ENCODE results near the gene SLC16A2.

SLC16A2 gene

GRCh38 chrX:74422576-74423288 is 1.4 kb downstream of the SLC16A2 start:
- peak; percentile 50 for DNase-seq (ENCODE audit: low read depth)

GRCh38 chrX:74423289-74423998 is 2.2 kb downstream of the SLC16A2 start:
- H3K4me3 ChIP-seq (ENCODE audit: control insufficient read depth, low read depth, low read length) = peak overlapping the region; percentile 55
- no peak for DNase-seq (ENCODE audit: low read depth)
- no peak for TF ChIP-seq CTCF (conservative IDR thresholded peaks at IDR 0.05; ENCODE audit: control insufficient read depth, insufficient read depth, low read depth, low read length)

More at GRCh38 chrX:74422576-74423288, 1.4 kb downstream of the SLC16A2 start:
- TF ChIP-seq CTCF (conservative IDR thresholded peaks at IDR 0.05; ENCODE audit: control insufficient read depth, insufficient read depth, low read depth, low read length) = peak; percentile 14
- H3K4me3 ChIP-seq (ENCODE audit: control insufficient read depth, low read depth, low read length) = peak overlapping the region; percentile 55

DNA sequence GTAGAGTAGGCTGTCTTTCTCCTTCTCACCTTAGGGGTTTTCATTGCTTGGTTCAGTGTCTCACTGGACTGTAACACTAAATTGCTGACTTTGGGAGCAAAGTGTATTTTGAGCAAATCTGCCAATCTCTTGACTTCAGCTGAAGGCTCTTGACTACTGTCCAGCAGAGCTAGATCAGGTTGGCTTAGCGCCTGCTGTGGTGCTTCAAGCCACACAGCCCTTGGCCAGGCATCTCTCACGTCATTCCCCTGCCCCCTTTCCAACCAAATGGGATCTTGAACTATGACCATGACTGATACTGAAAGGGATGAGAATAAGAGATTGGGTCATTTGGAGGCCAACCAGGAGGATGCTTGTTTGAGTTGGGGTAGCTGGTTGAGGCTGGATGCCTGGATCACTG is 4.8 kb downstream of the SLC16A2 start:
- no peak overlapping the region for H3K4me3 ChIP-seq (ENCODE audit: control insufficient read depth, low read depth, low read length)
- TF ChIP-seq CTCF (conservative IDR thresholded peaks at IDR 0.05; ENCODE audit: control insufficient read depth, insufficient read depth, low read depth, low read length) = no peak
- no peak for DNase-seq (ENCODE audit: low read depth)

- DNase-seq (ENCODE audit: low read depth) = no peak
- no peak for TF ChIP-seq CTCF (conservative IDR thresholded peaks at IDR 0.05; ENCODE audit: control insufficient read depth, insufficient read depth, low read depth, low read length)
- H3K4me3 ChIP-seq (ENCODE audit: control insufficient read depth, low read depth, low read length) = no peak overlapping the region
These were observed 5.3 kb downstream of the SLC16A2 start for GRCh38 chrX:74426615-74427014.

- H3K4me3 ChIP-seq (ENCODE audit: control insufficient read depth, low read depth, low read length) = no peak overlapping the region
- DNase-seq (ENCODE audit: low read depth) = no peak
- TF ChIP-seq CTCF (conservative IDR thresholded peaks at IDR 0.05; ENCODE audit: control insufficient read depth, insufficient read depth, low read depth, low read length) = no peak
These were observed 10.5 kb downstream of the SLC16A2 start for GRCh38 chrX:74431797-74432196.

- DNase-seq (ENCODE audit: low read depth) = no peak
- no peak for TF ChIP-seq CTCF (conservative IDR thresholded peaks at IDR 0.05; ENCODE audit: control insufficient read depth, insufficient read depth, low read depth, low read length)
- H3K4me3 ChIP-seq (ENCODE audit: control insufficient read depth, low read depth, low read length) = no peak overlapping the region
These were observed 13.0 kb downstream of the SLC16A2 start for GRCh38 chrX:74434336-74434735.
